ENCODE results near the gene CCM2L. TPM values are rescaled to one million over a fixed set of nuclear protein-coding genes. Genes with fewer than 3 reads are reported as not detected.

The CCM2L gene
- polyA plus RNA-seq, 1 of the 3 experiments (the other 2 are of a cell fraction), result not detected

GRCh38 chr20:32004963-32005362, 5.3 kb upstream of the CCM2L start:
- Histone ChIP-seq H3F3A (replicated peaks; ENCODE audit: insufficient read depth) (no peaks in the 10 kb centered on the region), H3K36me3 (replicated peaks in 1 of 2; ENCODE audit: control insufficient read depth in 1 of 2, insufficient read depth in 2 of 2, low read length in 1 of 2) (no peaks in the 10 kb centered on the region)
- POLR2A ChIA-PET, result no interaction called here

GRCh38 chr20:32006053-32006452, 4.2 kb upstream of the CCM2L start:
- Histone ChIP-seq H3K27ac (ENCODE audit: low read depth in 2 of 2, low read length in 1 of 2) (no peak overlapping the region), H3K9ac (no peak overlapping the region), H3K4me3 (ENCODE audit: low read depth in 2 of 2, low read length in 1 of 2) (no peak overlapping the region), H3F3A (replicated peaks; ENCODE audit: insufficient read depth) (no peaks in the 10 kb centered on the region), H3K9me2 (no peaks in the 10 kb centered on the region), H3K36me3 (replicated peaks in 1 of 2; ENCODE audit: control insufficient read depth in 1 of 2, insufficient read depth in 2 of 2, low read length in 1 of 2) (no peaks in the 10 kb centered on the region), H3K9me3 (no peaks in the 10 kb centered on the region), H4K20me1 (ENCODE audit: insufficient read depth) (no peaks in the 10 kb centered on the region), H3K27me3 (ENCODE audit: insufficient read depth) (0 out of 2 replicates have a peak, but pooled peaks cover 9% of the 10 kb centered on the region), H3K79me2 (ENCODE audit: insufficient read depth) (no peaks in the 10 kb centered on the region), H3K4me2 (no peak overlapping the region), H2AFZ (ENCODE audit: low read depth) (no peak overlapping the region), H3K4me1 (ENCODE audit: control insufficient read depth in 1 of 2, insufficient read depth in 2 of 2, low read depth in 1 of 2, low read length in 1 of 2) (peaks cover 0 to 9% of the 10 kb centered on the region in 2 experiments; a peak in 1 of 4 replicates)
- ChIA-PET CTCF (no interaction called here), POLR2A (interaction anchor here (0.6 kb wide), 1 partner anchor 504 kb away, joined by 3 read pairs; no protein-coding TSS in a partner anchor)
- DNase-seq, result no peak
- 49% methylated on average over 5 of the region's 5 CpGs for WGBS (ENCODE audit: low lambda C conversion rate)
- TF ChIP-seq POLR2AphosphoS5 (IDR thresholded peaks at IDR 0.05; ENCODE audit: low read depth, low read length) (no peak), GATA2 (CRISPR knock-in tag; IDR thresholded peaks at IDR 0.05) (no peak), MEF2A (IDR thresholded peaks at IDR 0.05; ENCODE audit: borderline replicate concordance, low read depth) (no peak), MXI1 (IDR thresholded peaks at IDR 0.05; ENCODE audit: low read depth, low read length) (no peak), CHD2 (IDR thresholded peaks at IDR 0.05; ENCODE audit: low read length, partially characterized antibody) (no peak)

More at GRCh38 chr20:32004963-32005362, 5.3 kb upstream of the CCM2L start:
- 0 out of 2 replicates have a peak, but pooled peaks cover 9% of the 10 kb centered on the region for H3K27me3 ChIP-seq (ENCODE audit: insufficient read depth)
- no peak overlapping the region for H3K27ac ChIP-seq (ENCODE audit: low read depth in 2 of 2, low read length in 1 of 2)
- H3K9me3 ChIP-seq, result no peaks in the 10 kb centered on the region
- H4K20me1 ChIP-seq (ENCODE audit: insufficient read depth), result no peaks in the 10 kb centered on the region
- H2AFZ ChIP-seq (ENCODE audit: low read depth), result no peak overlapping the region
- peaks cover 0 to 9% of the 10 kb centered on the region in 2 experiments; a peak in 1 of 4 replicates for H3K4me1 ChIP-seq (ENCODE audit: control insufficient read depth in 1 of 2, insufficient read depth in 2 of 2, low read depth in 1 of 2, low read length in 1 of 2)
- DNase-seq, result no peak
- H3K4me2 ChIP-seq, result no peak overlapping the region
- no peaks in the 10 kb centered on the region for H3K79me2 ChIP-seq (ENCODE audit: insufficient read depth)
- H3K9ac ChIP-seq, result no peak overlapping the region
- no peaks in the 10 kb centered on the region for H3K9me2 ChIP-seq
- CTCF ChIA-PET, result interaction anchor here (1.1 kb wide), 1 partner anchor 152 kb away, joined by 3 read pairs; no protein-coding TSS in a partner anchor
- no peak overlapping the region for H3K4me3 ChIP-seq (ENCODE audit: low read depth in 2 of 2, low read length in 1 of 2)
- TF ChIP-seq TEAD4 (IDR thresholded peaks at IDR 0.05; ENCODE audit: borderline replicate concordance, insufficient read depth) (no peak), SMC3 (IDR thresholded peaks at IDR 0.05; ENCODE audit: low read depth, low read length) (no peak), FOXJ3 (CRISPR knock-in tag; IDR thresholded peaks at IDR 0.05) (no peak), GABPA (IDR thresholded peaks at IDR 0.05; ENCODE audit: low read depth) (no peak), PBX3 (IDR thresholded peaks at IDR 0.05) (no peak), NFIC (IDR thresholded peaks at IDR 0.05; ENCODE audit: borderline replicate concordance) (no peak), RAD21 (IDR thresholded peaks at IDR 0.05; ENCODE audit: low read length) (no peak)

Data from SK-N-SH (cell line).